HepG2 (cell line): ENCODE measurements around the gene SMIM14. TPM values are rescaled to one million over a fixed set of nuclear protein-coding genes. Genes with fewer than 3 reads are reported as not detected.
A peak's percentile ranks its signal among the peaks of the same experiment; 100 is the strongest.

Experiments
- AGO2 ChIP-seq: fragments of 200-400 bp; formaldehyde crosslinking; optimal IDR thresholded peaks from 2 replicates; pipeline ENCODE3; 2017; ENCODE audit warnings: mild to moderate bottlenecking, low read depth, low read length, moderate library complexity
- CENPT ChIP-seq: sonication (generic); formaldehyde crosslinking; IDR thresholded peaks from 2 replicates; pipeline ENCODE4 v1.8.0; 2022; ENCODE audit warnings: low read depth, mild to moderate bottlenecking, moderate library complexity, missing genetic modification reagents
- DZIP1 ChIP-seq: sonication (generic); formaldehyde crosslinking; IDR thresholded peaks from 2 replicates; pipeline ENCODE4 v1.5.0; 2020; ENCODE audit warnings: mild to moderate bottlenecking, missing genetic modification reagents
- GATA4 ChIP-seq: sonication (generic); IDR thresholded peaks from 2 replicates; pipeline ENCODE4 v1.6.1; 2016; ENCODE audit warnings: antibody characterized with exemption, low read depth, borderline replicate concordance
- HDAC1 ChIP-seq: sonication (generic); formaldehyde crosslinking; IDR thresholded peaks from 2 replicates; pipeline ENCODE4 v1.5.1; 2020; ENCODE audit warnings: mild to moderate bottlenecking, missing genetic modification reagents
- HDAC6 ChIP-seq: fragments of 200-600 bp; sonication (generic); IDR thresholded peaks from 2 replicates; pipeline ENCODE4 v1.7.0; 2017; ENCODE audit warnings: mild to moderate bottlenecking, antibody characterized with exemption, low read length, low read depth
- HMG20A ChIP-seq: IDR thresholded peaks from 2 replicates; pipeline ENCODE4 v1.6.1; 2016; ENCODE audit warnings: borderline replicate concordance
- NPAS2 ChIP-seq: sonication (generic); formaldehyde crosslinking; IDR thresholded peaks from 2 replicates; pipeline ENCODE4 v1.8.0; 2022; ENCODE audit warnings: mild to moderate bottlenecking, missing genetic modification reagents, borderline replicate concordance
- PLRG1 ChIP-seq: fragments of 450-650 bp; conservative IDR thresholded peaks from 2 replicates; pipeline ENCODE4 v1.6.1; 2016
- RCOR2 ChIP-seq: IDR thresholded peaks from 2 replicates; pipeline ENCODE4 v1.6.1; 2016; ENCODE audit warnings: missing biosample characterization, missing genetic modification reagents
- REL ChIP-seq: sonication (generic); formaldehyde crosslinking; conservative IDR thresholded peaks from 2 replicates; pipeline ENCODE4 v1.8.0; 2022; ENCODE audit warnings: mild to moderate bottlenecking, missing genetic modification reagents, moderate library complexity
- SMAD1 ChIP-seq: sonication (generic); formaldehyde crosslinking; IDR thresholded peaks from 2 replicates; pipeline ENCODE4 v1.4.0; 2020; ENCODE audit warnings: missing genetic modification reagents, low read depth, mild to moderate bottlenecking, borderline replicate concordance
- SOX5 ChIP-seq: IDR thresholded peaks from 2 replicates; pipeline ENCODE4 v1.6.1; 2016; ENCODE audit warnings: borderline replicate concordance
- ZBTB7A ChIP-seq: sonication (generic); formaldehyde crosslinking; IDR thresholded peaks from 2 replicates; pipeline ENCODE4 v1.8.0; 2022; ENCODE audit warnings: mild to moderate bottlenecking, missing genetic modification reagents
- ZC3H4 ChIP-seq: sonication (generic); formaldehyde crosslinking; IDR thresholded peaks from 2 replicates; pipeline ENCODE4 v1.4.0; 2020; ENCODE audit warnings: missing genetic modification reagents, borderline replicate concordance
- ZFP41 ChIP-seq: sonication (generic); formaldehyde crosslinking; IDR thresholded peaks from 2 replicates; pipeline ENCODE4 v1.4.0; 2020; ENCODE audit warnings: mild to moderate bottlenecking, missing genetic modification reagents, borderline replicate concordance
- ZNF101 ChIP-seq: sonication (generic); formaldehyde crosslinking; IDR thresholded peaks from 2 replicates; pipeline ENCODE4 v1.4.0; 2020; ENCODE audit warnings: mild to moderate bottlenecking, low read depth, missing genetic modification reagents, borderline replicate concordance
- ZNF160 ChIP-seq: sonication (generic); formaldehyde crosslinking; IDR thresholded peaks from 2 replicates; pipeline ENCODE4 v1.8.0; 2022; ENCODE audit warnings: mild to moderate bottlenecking, inconsistent platforms, missing genetic modification reagents
- ZNF33A ChIP-seq: sonication (generic); formaldehyde crosslinking; IDR thresholded peaks from 2 replicates; pipeline ENCODE4 v1.5.1; 2020; ENCODE audit warnings: missing genetic modification reagents, mild to moderate bottlenecking, moderate library complexity, borderline replicate concordance
- ZNF33B ChIP-seq: sonication (generic); formaldehyde crosslinking; IDR thresholded peaks from 2 replicates; pipeline ENCODE4 v1.5.1; 2020; ENCODE audit warnings: mild to moderate bottlenecking, missing genetic modification reagents
- ZNF354B ChIP-seq: sonication (generic); formaldehyde crosslinking; IDR thresholded peaks from 2 replicates; pipeline ENCODE4 v1.8.0; 2022; ENCODE audit warnings: mild to moderate bottlenecking, missing genetic modification reagents
- ZNF460 ChIP-seq: sonication (generic); formaldehyde crosslinking; IDR thresholded peaks from 2 replicates; pipeline ENCODE4 v1.5.1; 2020; ENCODE audit warnings: missing genetic modification reagents, mild to moderate bottlenecking, borderline replicate concordance
- ZNF670 ChIP-seq: sonication (generic); formaldehyde crosslinking; IDR thresholded peaks from 2 replicates; pipeline ENCODE4 v1.8.0; 2022; ENCODE audit warnings: mild to moderate bottlenecking, missing genetic modification reagents, borderline replicate concordance
- ZSCAN20 ChIP-seq: sonication (generic); formaldehyde crosslinking; IDR thresholded peaks from 2 replicates; pipeline ENCODE4 v1.4.0; 2020; ENCODE audit warnings: missing genetic modification reagents, mild to moderate bottlenecking, borderline replicate concordance
- polyA plus RNA-seq, 8 experiments: library from polyadenylated mRNA; depleted of rRNA in 3 of 8; stranded (reverse) in 7 of 8; unstranded in 1 of 8; fragments of >200 nt; fragmentation: Illumina TruSeq in 4 of 8; extraction: Trizol in 4 of 8; gene quantifications; 2 replicates each; pipeline versions ENCODE4 v1.2.1 to v1.2.3, GENCODE V29; 2011 to 2016; ENCODE audit warnings: low read depth in 4 of 8, missing spikeins in 1 of 8, mixed read lengths in 1 of 8; ENCODE audit not compliant: insufficient read depth in 1 of 8
- total RNA-seq, 5 experiments: library from RNA; depleted of rRNA; stranded (reverse); fragments of >200 nt; fragmentation: Illumina TruSeq; extraction: Trizol; gene quantifications; 2 replicates each; pipeline ENCODE4 v1.2.3, GENCODE V29; 2016; ENCODE audit warnings: low read depth in 1 of 5
- TF ChIP-seq, protein P1 (sequence below): sonication (generic); formaldehyde crosslinking; IDR thresholded peaks from 2 replicates; pipeline ENCODE4 v1.5.0; 2020; ENCODE audit warnings: missing genetic modification reagents
- TF ChIP-seq, protein P2 (sequence below): IDR thresholded peaks from 2 replicates; pipeline ENCODE4 v1.6.1; 2016; ENCODE audit warnings: control low read depth

The SMIM14 gene
- total and polyA plus RNA-seq, 2 of the 13 experiments (the other 11 are each of a cell fraction or from before 2014, with no cell fraction given), result 16.3 to 28.1 TPM

GRCh38 chr4:39649639-39650265 lies 11.1 kb upstream of the SMIM14 start (continued):
- TF ChIP-seq SMAD1 (CRISPR knock-in tag) (no peak), ZBTB7A (CRISPR knock-in tag) (no peak), HMG20A (CRISPR knock-in tag) (peak; percentile 59; the same call in 1 of the 2 replicates), ZC3H4 (CRISPR knock-in tag) (no peak), HDAC1 (CRISPR knock-in tag) (0 out of 2 replicates have a peak, but pooled peaks have one; percentile 31), CENPT (no peak), RCOR2 (peak; percentile 53; the same call in 1 of the 2 replicates), ZNF101 (CRISPR knock-in tag) (no peak), AGO2 (no peak), ZNF33A (no peak), ZNF33B (CRISPR knock-in tag) (no peak), ZNF670 (CRISPR knock-in tag) (no peak), DZIP1 (no peak), PLRG1 (no peak), ZFP41 (CRISPR knock-in tag) (no peak), ZSCAN20 (CRISPR knock-in tag) (no peak), GATA4 (no peak), SOX5 (CRISPR knock-in tag) (peak; percentile 48; the same call in 1 of the 2 replicates), NPAS2 (CRISPR knock-in tag) (no peak), REL (no peak), ZNF160 (CRISPR knock-in tag) (no peak), HDAC6 (no peak), ZNF460 (CRISPR knock-in tag) (no peak), ZNF354B (no peak)
- TF ChIP-seq, protein P1, sequence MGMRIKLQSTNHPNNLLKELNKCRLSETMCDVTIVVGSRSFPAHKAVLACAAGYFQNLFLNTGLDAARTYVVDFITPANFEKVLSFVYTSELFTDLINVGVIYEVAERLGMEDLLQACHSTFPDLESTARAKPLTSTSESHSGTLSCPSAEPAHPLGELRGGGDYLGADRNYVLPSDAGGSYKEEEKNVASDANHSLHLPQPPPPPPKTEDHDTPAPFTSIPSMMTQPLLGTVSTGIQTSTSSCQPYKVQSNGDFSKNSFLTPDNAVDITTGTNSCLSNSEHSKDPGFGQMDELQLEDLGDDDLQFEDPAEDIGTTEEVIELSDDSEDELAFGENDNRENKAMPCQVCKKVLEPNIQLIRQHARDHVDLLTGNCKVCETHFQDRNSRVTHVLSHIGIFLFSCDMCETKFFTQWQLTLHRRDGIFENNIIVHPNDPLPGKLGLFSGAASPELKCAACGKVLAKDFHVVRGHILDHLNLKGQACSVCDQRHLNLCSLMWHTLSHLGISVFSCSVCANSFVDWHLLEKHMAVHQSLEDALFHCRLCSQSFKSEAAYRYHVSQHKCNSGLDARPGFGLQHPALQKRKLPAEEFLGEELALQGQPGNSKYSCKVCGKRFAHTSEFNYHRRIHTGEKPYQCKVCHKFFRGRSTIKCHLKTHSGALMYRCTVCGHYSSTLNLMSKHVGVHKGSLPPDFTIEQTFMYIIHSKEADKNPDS (CRISPR knock-in tag), result no peak
- TF ChIP-seq, protein P2, sequence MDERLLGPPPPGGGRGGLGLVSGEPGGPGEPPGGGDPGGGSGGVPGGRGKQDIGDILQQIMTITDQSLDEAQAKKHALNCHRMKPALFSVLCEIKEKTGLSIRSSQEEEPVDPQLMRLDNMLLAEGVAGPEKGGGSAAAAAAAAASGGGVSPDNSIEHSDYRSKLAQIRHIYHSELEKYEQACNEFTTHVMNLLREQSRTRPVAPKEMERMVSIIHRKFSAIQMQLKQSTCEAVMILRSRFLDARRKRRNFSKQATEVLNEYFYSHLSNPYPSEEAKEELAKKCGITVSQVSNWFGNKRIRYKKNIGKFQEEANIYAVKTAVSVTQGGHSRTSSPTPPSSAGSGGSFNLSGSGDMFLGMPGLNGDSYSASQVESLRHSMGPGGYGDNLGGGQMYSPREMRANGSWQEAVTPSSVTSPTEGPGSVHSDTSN, result no peak
